Transverse colon (tissue), 4 donors: ENCODE data around the gene ATF3. TPM values are rescaled to one million over a fixed set of nuclear protein-coding genes. Genes with fewer than 3 reads are reported as not detected.

Source experiments
- DNase-seq: peaks from one replicate; pipeline ENCODE4 v3.0.0-alpha.2; 2019
- H3K27ac ChIP-seq, 4 donors: fragments of 200-600 bp; sonication (generic); 2 replicates each; pipeline ENCODE4 v1.5.1; 2016 to 2018; ENCODE audit warnings: inconsistent platforms in 4 of 4
- H3K27me3 ChIP-seq: fragments of 200-600 bp; sonication (generic); 2 replicates; pipeline ENCODE4 v1.5.1; 2017; ENCODE audit warnings: inconsistent platforms
- H3K36me3 ChIP-seq, 4 donors: fragments of 200-600 bp; sonication (generic); 2 replicates each; pipeline ENCODE4 v1.5.1; 2017 to 2019; ENCODE audit warnings: inconsistent platforms in 4 of 4
- H3K4me1 ChIP-seq, 4 donors: fragments of 200-600 bp; sonication (generic); 2 replicates each; pipeline ENCODE4 v1.5.1; 2017 to 2020; ENCODE audit warnings: inconsistent platforms in 4 of 4
- H3K4me3 ChIP-seq, 4 donors: fragments of 200-600 bp; sonication (generic); 1 replicate in 1 of 4; 2 replicates in 3 of 4; pipeline versions ENCODE4 v1.5.1 to v1.6.1; 2017 to 2019; ENCODE audit warnings: inconsistent platforms in 4 of 4
- H3K9me3 ChIP-seq, 2 donors: fragments of 200-600 bp; sonication (generic); 2 replicates each; pipeline ENCODE4 v1.5.1; 2017 to 2019; ENCODE audit warnings: inconsistent platforms in 2 of 2
- CTCF ChIP-seq, 5 experiments: fragments of 200-600 bp in 3 of 5; fragments of 450-650 bp in 2 of 5; sonication (generic) in 3 of 5; IDR thresholded peaks; 1 replicate in 2 of 5; 2 replicates in 3 of 5; pipeline ENCODE4 v1.5.1; 2016 to 2017; ENCODE audit warnings: antibody characterized with exemption in 5 of 5, inconsistent platforms in 3 of 5, mild to moderate bottlenecking in 2 of 5, moderate library complexity in 1 of 5
- EP300 ChIP-seq: sonication (generic); formaldehyde crosslinking; IDR thresholded peaks from one replicate; pipeline ENCODE4 v1.6.1; 2017; ENCODE audit warnings: antibody characterized with exemption, low read depth
- POLR2A ChIP-seq: fragments of 450-650 bp; IDR thresholded peaks from one replicate; pipeline ENCODE4 v1.6.1; 2016; ENCODE audit warnings: antibody characterized with exemption, mild to moderate bottlenecking, moderate library complexity
- POLR2AphosphoS5 ChIP-seq, 3 donors: sonication (generic); formaldehyde crosslinking; IDR thresholded peaks; one replicate each; pipeline ENCODE4 v1.6.1; 2016; ENCODE audit warnings: antibody characterized with exemption in 3 of 3
- WGBS, 2 donors: methylation state at CpG; one replicate each; pipeline ENCODE4 v1.1.5; 2018; ENCODE audit warnings: low coverage in 1 of 2; 5-methylcytosine and 5-hydroxymethylcytosine counted together
- in situ Hi-C, 4 donors: fragments of 200-750 bp; cut with MboI; loops; one replicate each; pipeline versions ENCODE4 v1.15.0 to v1.15.1; 2017; ENCODE audit warnings: low sequenced_read_pairs in 3 of 4, low pct_ligation_motif_present in 1 of 4, low pct_unique_long_range_greater_than_20kb in 1 of 4
- intact Hi-C: fragments of 100-400 bp; cut with DNase I; formaldehyde crosslinking; loops from one replicate; pipeline ENCODE4 v1.15.1; 2023; ENCODE audit warnings: low total_unique reads
- total RNA-seq, 4 donors: library from RNA; depleted of rRNA; stranded (reverse); fragments of >200 nt; gene quantifications; one replicate each; pipeline ENCODE4 v1.1.0, GENCODE V29; 2016

The ATF3 gene
- total RNA-seq, 4 donors from 2014 or later = 7.8 to 84.8 (median 46.1) TPM

DNA sequence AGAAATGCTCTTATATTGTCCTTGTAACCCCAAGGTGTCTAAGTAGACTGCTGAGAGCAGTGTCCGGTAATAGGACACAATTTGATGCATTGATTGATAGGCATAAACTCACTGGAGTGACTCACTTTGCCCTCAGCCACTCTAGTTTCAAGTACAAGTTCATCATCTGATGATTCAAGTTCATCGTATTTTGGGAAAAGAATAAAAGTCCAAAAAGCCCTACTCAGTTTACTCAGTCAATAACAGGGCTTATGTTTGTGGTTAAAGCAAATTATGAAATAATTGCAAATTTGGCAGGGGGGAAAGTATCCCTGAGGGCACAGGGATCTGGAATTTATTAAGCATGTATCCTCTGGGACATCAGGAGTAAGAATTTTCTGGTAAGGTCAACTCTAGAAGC lies 7.6 kb upstream of the ATF3 start:
- no peaks in the 10 kb centered on the region for H3K36me3 ChIP-seq
- H3K9me3 ChIP-seq = no peaks in the 10 kb centered on the region
- H3K4me1 ChIP-seq = peaks cover 0 to 12% (median 3%) of the 10 kb centered on the region in 4 donors
- intact Hi-C loops = no loop called here
- no peak for DNase-seq
- no peak overlapping the region for H3K27ac ChIP-seq
- TF ChIP-seq EP300 (no peak), POLR2A (no peak), POLR2AphosphoS5 (IDR thresholded peaks at IDR 0.05) (no peak), CTCF (IDR thresholded peaks at IDR 0.05) (no peak)
- H3K27me3 ChIP-seq = peaks cover 40% of the 10 kb centered on the region
- in situ Hi-C loops = no loop called here
- H3K4me3 ChIP-seq = no peak overlapping the region
- 65 to 72% methylated on average over 2 of the region's 2 CpGs for WGBS, 2 donors

- intact Hi-C loops = no loop called here
- H3K4me3 ChIP-seq = no peak overlapping the region
- 59 to 75% methylated on average over 2 of the region's 2 CpGs for WGBS, 2 donors
- no peak overlapping the region for H3K27ac ChIP-seq
- peaks cover 0 to 13% (median 9%) of the 10 kb centered on the region in 4 donors for H3K4me1 ChIP-seq
- in situ Hi-C loops = no loop called here
- no peak for DNase-seq
- TF ChIP-seq CTCF (IDR thresholded peaks at IDR 0.05) = no peak
- no peak for TF ChIP-seq POLR2A
- no peaks in the 10 kb centered on the region for H3K9me3 ChIP-seq
- peaks cover 46% of the 10 kb centered on the region for H3K27me3 ChIP-seq
- H3K36me3 ChIP-seq = no peaks in the 10 kb centered on the region
Measured at GRCh38 chr1:212601524-212601923, 7.0 kb upstream of the ATF3 start.

DNA sequence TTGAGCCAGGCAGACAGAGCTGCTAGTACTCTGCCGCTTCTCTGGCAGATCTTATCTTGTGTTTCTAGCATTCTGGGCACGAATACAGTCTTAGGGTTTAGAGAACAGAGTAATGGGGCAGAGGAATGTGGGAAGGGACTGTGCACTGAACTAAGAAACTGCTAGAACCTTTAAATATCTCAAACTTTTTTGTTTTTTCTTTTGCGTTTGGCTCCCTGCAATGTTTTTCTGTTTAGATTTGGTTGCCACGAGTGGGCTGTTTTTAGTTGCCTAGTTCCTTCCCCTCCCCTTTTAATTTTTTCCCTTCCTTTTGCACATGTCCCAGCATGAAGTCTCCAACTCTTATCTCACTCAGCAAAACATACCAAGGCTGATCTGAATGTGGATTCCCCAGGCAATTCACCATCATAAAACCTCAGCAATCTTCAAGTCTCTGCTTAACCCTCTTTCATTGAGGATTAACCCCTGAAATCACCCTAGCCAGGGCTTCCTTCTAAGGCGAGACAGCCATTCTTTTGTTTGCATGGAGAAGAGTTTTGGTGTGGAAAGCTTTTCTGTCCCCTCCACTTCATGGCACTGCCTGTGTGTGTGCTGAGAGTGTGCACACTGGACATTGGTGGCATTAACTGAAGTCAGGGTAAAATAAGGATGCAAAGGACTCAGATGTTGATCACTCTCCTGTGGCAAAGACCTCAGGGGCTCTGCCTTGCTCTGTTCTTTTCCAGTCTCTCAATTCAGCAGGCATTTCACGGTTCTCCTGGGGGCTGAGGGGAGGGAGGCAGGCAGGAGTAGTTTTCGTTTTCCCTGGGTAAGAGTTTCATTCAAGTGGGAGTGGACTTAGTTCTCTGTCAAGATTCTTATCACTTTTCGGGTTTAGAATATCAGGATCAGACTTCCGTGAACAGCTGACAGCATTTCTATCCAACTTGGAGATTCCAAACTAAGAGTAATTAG lies 2.8 kb upstream of the ATF3 start:
- in situ Hi-C loops (no loop called here), intact Hi-C loops (no loop called here)
- peak overlapping the region in 1 of 4 donors; percentile 81 for H3K4me3 ChIP-seq
- WGBS, 2 donors = 4 to 12% methylated on average over 4 to 9 of the region's 9 CpGs
- peaks cover 60% of the 10 kb centered on the region for H3K27me3 ChIP-seq
- no peak for DNase-seq
- H3K36me3 ChIP-seq = no peaks in the 10 kb centered on the region
- peaks cover 0 to 37% (median 32%) of the 10 kb centered on the region in 4 donors for H3K4me1 ChIP-seq
- peak overlapping the region; percentile 96 to 99 (median 98) for H3K27ac ChIP-seq
- no peaks in the 10 kb centered on the region for H3K9me3 ChIP-seq
- TF ChIP-seq POLR2AphosphoS5 (IDR thresholded peaks at IDR 0.05) = no peak
- TF ChIP-seq CTCF (IDR thresholded peaks at IDR 0.05) = peak in 1 of 5 experiments; percentile 13

DNA sequence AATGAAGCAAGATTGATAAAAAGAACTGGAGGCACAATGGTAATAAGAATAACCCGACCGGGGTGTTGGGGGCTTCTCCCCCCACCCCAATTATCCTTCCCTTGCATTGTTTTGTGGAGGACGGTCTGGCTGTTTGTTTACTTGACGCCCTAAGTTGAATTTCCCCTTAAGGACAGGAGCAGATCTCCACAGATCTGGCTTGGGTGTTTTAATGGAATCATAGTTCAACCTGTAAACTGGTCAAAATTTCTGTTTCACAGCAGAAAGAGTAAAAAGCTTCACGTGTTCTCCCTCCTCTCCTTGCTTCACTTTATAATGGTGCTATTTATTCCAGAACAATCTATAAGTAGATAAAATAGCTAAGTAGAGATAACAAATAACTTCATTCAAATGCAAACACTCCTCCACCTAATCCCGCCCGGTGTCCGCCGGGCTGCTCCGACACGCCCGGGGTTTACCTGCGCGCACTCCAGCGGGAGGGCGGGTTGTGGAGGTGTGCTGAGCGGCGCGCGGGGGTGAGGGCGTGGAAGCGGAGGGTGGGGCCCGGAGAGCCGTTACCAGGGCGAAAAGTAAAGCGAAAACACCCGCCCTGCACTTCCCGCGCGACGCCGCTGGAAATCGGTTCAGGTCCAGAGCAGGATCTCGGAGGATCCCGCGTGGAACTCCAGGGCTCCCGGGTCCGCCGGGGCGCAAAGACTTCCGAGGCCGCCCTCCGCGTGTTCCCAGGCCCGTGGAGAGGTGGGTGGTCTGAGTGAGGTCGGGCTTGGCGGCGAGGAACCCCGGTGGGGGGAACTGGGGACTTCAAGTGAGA lies 2.0 kb upstream of the ATF3 start:
- Histone ChIP-seq H3K9me3 (no peaks in the 10 kb centered on the region), H3K27ac (peak overlapping the region; percentile 96 to 99 (median 98)), H3K4me3 (peak overlapping the region; percentile 61 to 87 (median 79)), H3K36me3 (no peaks in the 10 kb centered on the region), H3K27me3 (peaks cover 60% of the 10 kb centered on the region), H3K4me1 (peaks cover 0 to 37% (median 34%) of the 10 kb centered on the region in 4 donors)
- peak; percentile 86 for TF ChIP-seq POLR2A
- TF ChIP-seq EP300 = no peak
- peak in 2 of 3 donors; percentile 88 to 92 for TF ChIP-seq POLR2AphosphoS5 (IDR thresholded peaks at IDR 0.05)
- peak in 3 of 5 experiments; percentile 9 to 52 (median 40) for TF ChIP-seq CTCF (IDR thresholded peaks at IDR 0.05)
- WGBS, 2 donors = 0 to 3% methylated on average over 14 to 33 of the region's 49 CpGs
- peak; percentile 91 for DNase-seq
- intact Hi-C loops = no loop called here
- in situ Hi-C loops = no loop called here
